ENCODE data around the gene GPHB5. TPM values are rescaled to one million over a fixed set of nuclear protein-coding genes. Genes with fewer than 3 reads are reported as not detected.

GPHB5 gene
- total RNA-seq, 1 experiment from 2014 or later = not detected

DNA sequence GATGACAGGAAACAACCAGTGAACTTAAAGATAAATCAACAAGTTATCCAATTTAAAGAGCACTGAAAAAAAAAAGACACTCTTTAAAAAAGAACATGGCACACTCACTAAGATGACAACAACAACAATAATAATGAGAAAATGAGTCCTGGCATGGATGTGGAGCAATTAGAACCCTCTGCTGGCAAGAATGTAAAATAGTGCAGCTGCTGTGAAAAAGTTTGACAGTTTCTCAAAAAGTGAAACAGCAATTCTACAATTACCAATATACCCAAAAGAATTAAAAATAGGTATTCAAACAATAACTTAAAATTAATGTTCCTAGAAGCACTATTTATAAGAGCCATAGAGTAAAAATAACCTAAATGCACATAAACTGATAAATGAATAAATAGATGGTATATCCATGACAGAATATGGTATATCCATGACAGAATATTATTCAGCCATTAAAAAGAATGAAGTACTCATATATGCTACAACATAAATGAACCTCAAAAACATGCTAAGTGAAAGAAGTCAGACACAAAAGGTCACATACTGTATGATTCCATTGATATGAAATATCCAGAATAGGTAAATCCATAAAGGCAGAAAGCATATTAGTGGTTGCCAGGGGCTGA is 49.1 kb upstream of the GPHB5 start:
- TF ChIP-seq, protein P1, sequence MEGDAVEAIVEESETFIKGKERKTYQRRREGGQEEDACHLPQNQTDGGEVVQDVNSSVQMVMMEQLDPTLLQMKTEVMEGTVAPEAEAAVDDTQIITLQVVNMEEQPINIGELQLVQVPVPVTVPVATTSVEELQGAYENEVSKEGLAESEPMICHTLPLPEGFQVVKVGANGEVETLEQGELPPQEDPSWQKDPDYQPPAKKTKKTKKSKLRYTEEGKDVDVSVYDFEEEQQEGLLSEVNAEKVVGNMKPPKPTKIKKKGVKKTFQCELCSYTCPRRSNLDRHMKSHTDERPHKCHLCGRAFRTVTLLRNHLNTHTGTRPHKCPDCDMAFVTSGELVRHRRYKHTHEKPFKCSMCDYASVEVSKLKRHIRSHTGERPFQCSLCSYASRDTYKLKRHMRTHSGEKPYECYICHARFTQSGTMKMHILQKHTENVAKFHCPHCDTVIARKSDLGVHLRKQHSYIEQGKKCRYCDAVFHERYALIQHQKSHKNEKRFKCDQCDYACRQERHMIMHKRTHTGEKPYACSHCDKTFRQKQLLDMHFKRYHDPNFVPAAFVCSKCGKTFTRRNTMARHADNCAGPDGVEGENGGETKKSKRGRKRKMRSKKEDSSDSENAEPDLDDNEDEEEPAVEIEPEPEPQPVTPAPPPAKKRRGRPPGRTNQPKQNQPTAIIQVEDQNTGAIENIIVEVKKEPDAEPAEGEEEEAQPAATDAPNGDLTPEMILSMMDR (IDR thresholded peaks at IDR 0.05 in 2 of 3, conservative IDR thresholded peaks at IDR 0.05 in 1 of 3; ENCODE audit: borderline replicate concordance in 1 of 3, insufficient read depth in 1 of 3, low read depth in 2 of 3, low read length in 2 of 3) = peak in 2 of 3 experiments; percentile 23 to 36; a peak in 3 of 6 replicates
- TF ChIP-seq EGR1 (IDR thresholded peaks at IDR 0.05; ENCODE audit: low read depth) = no peak
- no peak overlapping the region for H2AFZ ChIP-seq (ENCODE audit: low read depth, low read length, poor library complexity, severe bottlenecking)

DNA sequence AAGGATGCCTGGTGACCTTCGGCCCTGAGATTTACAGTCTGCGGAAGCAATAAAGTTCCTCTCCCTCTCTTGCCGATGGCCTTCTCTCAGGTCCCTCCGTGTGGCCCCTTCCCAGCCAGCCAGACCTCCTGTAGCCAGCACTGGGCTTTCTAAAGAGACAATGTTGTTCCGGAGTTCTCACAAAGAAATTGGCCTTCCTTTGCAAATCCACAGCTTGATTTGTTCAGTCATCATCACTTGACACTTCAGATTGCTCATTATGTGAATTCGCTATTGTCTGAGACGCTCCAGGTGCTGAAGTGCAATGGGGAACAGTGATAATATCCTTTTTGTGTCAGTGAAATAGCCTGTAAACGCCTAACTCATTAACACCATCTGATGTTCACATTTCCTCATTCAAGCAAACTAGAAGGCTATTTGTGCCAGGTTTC is 43.7 kb upstream of the GPHB5 start:
- ATAC-seq = no peak

More for the DNA sequence above, 49.1 kb upstream of the GPHB5 start:
- ChIA-PET CTCF (no interaction called here), POLR2A (no interaction called here), RAD21 (ENCODE audit: low non-redundant PET in 1 of 2, low total read pairs in 2 of 2, uncharacterized antibody in 2 of 2, unreplicated experiment in 2 of 2) (no interaction called here)
- H3K79me2 ChIP-seq (ENCODE audit: insufficient read depth, low read length) = no peaks in the 10 kb centered on the region
- no peak overlapping the region for H3K4me3 ChIP-seq (replicated peaks in 1 of 2; ENCODE audit: low read depth in 1 of 2, low read length in 2 of 2)
- DNase-seq (ENCODE audit: low read depth, low spot score) = no peak
- H3K27ac ChIP-seq (ENCODE audit: low read depth, low read length) = no peak overlapping the region
- intact Hi-C loops (cut with micrococcal nuclease) = no loop called here
- no TSS peak for BruUV-seq (replicated peaks)
- no peaks in the 10 kb centered on the region for H3K36me3 ChIP-seq (ENCODE audit: control insufficient read depth in 1 of 2, insufficient read depth in 2 of 2, low read length in 2 of 2)
- H3K4me1 ChIP-seq (ENCODE audit: control insufficient read depth in 1 of 2, insufficient read depth in 2 of 2, low read length in 2 of 2) = no peaks in the 10 kb centered on the region
- no peaks in the 10 kb centered on the region for H3K9me3 ChIP-seq (ENCODE audit: control insufficient read depth in 1 of 2, insufficient read depth in 1 of 2, low read depth in 1 of 2, low read length in 2 of 2)
- H3K9me2 ChIP-seq (ENCODE audit: insufficient read depth) = no peaks in the 10 kb centered on the region
- H3K4me2 ChIP-seq (ENCODE audit: low read length) = no peak overlapping the region
- H3K9ac ChIP-seq (ENCODE audit: low read length) = no peak overlapping the region
- no peaks in the 10 kb centered on the region for H4K20me1 ChIP-seq (ENCODE audit: insufficient read depth)
- ATAC-seq = no peak
- no peaks in the 10 kb centered on the region for H3K27me3 ChIP-seq (ENCODE audit: insufficient read depth, low read length)

More for the DNA sequence above, 43.7 kb upstream of the GPHB5 start:
- no peak overlapping the region for H3K4me2 ChIP-seq (ENCODE audit: low read length)
- no peaks in the 10 kb centered on the region for H4K20me1 ChIP-seq (ENCODE audit: insufficient read depth)
- no peaks in the 10 kb centered on the region for H3K9me3 ChIP-seq (ENCODE audit: control insufficient read depth in 1 of 2, insufficient read depth in 1 of 2, low read depth in 1 of 2, low read length in 2 of 2)
- ChIA-PET RAD21 (ENCODE audit: low non-redundant PET in 1 of 2, low total read pairs in 2 of 2, uncharacterized antibody in 2 of 2, unreplicated experiment in 2 of 2) (no interaction called here), POLR2A (no interaction called here), CTCF (no interaction called here)
- no peaks in the 10 kb centered on the region for H3K79me2 ChIP-seq (ENCODE audit: insufficient read depth, low read length)
- DNase-seq (ENCODE audit: low read depth, low spot score) = no peak
- intact Hi-C loops (cut with micrococcal nuclease) = no loop called here
- no peaks in the 10 kb centered on the region for H3K4me1 ChIP-seq (ENCODE audit: control insufficient read depth in 1 of 2, insufficient read depth in 2 of 2, low read length in 2 of 2)
- no peaks in the 10 kb centered on the region for H3K27me3 ChIP-seq (ENCODE audit: insufficient read depth, low read length)
- no peak overlapping the region for H3K9ac ChIP-seq (ENCODE audit: low read length)
- H2AFZ ChIP-seq (ENCODE audit: low read depth, low read length, poor library complexity, severe bottlenecking) = no peak overlapping the region
- H3K9me2 ChIP-seq (ENCODE audit: insufficient read depth) = no peaks in the 10 kb centered on the region
- no TSS peak for BruUV-seq (replicated peaks)
- TF ChIP-seq POLR2A (IDR thresholded peaks at IDR 0.05; ENCODE audit: borderline replicate concordance, extremely low read depth, insufficient read depth, insufficient read length) = no peak
- TF ChIP-seq, protein P2, sequence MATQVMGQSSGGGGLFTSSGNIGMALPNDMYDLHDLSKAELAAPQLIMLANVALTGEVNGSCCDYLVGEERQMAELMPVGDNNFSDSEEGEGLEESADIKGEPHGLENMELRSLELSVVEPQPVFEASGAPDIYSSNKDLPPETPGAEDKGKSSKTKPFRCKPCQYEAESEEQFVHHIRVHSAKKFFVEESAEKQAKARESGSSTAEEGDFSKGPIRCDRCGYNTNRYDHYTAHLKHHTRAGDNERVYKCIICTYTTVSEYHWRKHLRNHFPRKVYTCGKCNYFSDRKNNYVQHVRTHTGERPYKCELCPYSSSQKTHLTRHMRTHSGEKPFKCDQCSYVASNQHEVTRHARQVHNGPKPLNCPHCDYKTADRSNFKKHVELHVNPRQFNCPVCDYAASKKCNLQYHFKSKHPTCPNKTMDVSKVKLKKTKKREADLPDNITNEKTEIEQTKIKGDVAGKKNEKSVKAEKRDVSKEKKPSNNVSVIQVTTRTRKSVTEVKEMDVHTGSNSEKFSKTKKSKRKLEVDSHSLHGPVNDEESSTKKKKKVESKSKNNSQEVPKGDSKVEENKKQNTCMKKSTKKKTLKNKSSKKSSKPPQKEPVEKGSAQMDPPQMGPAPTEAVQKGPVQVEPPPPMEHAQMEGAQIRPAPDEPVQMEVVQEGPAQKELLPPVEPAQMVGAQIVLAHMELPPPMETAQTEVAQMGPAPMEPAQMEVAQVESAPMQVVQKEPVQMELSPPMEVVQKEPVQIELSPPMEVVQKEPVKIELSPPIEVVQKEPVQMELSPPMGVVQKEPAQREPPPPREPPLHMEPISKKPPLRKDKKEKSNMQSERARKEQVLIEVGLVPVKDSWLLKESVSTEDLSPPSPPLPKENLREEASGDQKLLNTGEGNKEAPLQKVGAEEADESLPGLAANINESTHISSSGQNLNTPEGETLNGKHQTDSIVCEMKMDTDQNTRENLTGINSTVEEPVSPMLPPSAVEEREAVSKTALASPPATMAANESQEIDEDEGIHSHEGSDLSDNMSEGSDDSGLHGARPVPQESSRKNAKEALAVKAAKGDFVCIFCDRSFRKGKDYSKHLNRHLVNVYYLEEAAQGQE (IDR thresholded peaks at IDR 0.05; ENCODE audit: low read depth) = no peak
- no peak for TF ChIP-seq SIN3A (IDR thresholded peaks at IDR 0.05; ENCODE audit: low read depth)
- no peak for TF ChIP-seq CEBPB (IDR thresholded peaks at IDR 0.05; ENCODE audit: low read depth)
- no peak for TF ChIP-seq ZNF274 (IDR thresholded peaks at IDR 0.05; ENCODE audit: low read depth, low read length)
- no peak for TF ChIP-seq ZFX (IDR thresholded peaks at IDR 0.05)
- TF ChIP-seq TCF7L2 (IDR thresholded peaks at IDR 0.05; ENCODE audit: borderline replicate concordance, extremely low read depth, insufficient read depth, insufficient read length) = no peak
- no peak overlapping the region for H3K27ac ChIP-seq (ENCODE audit: low read depth, low read length)
- no peaks in the 10 kb centered on the region for H3K36me3 ChIP-seq (ENCODE audit: control insufficient read depth in 1 of 2, insufficient read depth in 2 of 2, low read length in 2 of 2)
- no peak overlapping the region for H3K4me3 ChIP-seq (replicated peaks in 1 of 2; ENCODE audit: low read depth in 1 of 2, low read length in 2 of 2)
